Thyroid gland (tissue), 4 donors: ENCODE data around the gene RPN2.

Experiments used
- POLR2A ChIP-seq, 2 donors: fragments of 450-650 bp; IDR thresholded peaks; one replicate each; pipeline ENCODE4 v1.6.1; 2017; ENCODE audit warnings: antibody characterized with exemption in 2 of 2, mild to moderate bottlenecking in 2 of 2, moderate library complexity in 1 of 2
- TF ChIP-seq, protein P1 (sequence below), 6 experiments: fragments of 200-600 bp in 3 of 6; fragments of 450-650 bp in 3 of 6; sonication (generic) in 3 of 6; IDR thresholded peaks; one replicate each; pipeline ENCODE4 v1.5.1; 2016 to 2019; ENCODE audit warnings: antibody characterized with exemption in 6 of 6, mild to moderate bottlenecking in 2 of 6, inconsistent platforms in 1 of 6, moderate library complexity in 1 of 6

DNA sequence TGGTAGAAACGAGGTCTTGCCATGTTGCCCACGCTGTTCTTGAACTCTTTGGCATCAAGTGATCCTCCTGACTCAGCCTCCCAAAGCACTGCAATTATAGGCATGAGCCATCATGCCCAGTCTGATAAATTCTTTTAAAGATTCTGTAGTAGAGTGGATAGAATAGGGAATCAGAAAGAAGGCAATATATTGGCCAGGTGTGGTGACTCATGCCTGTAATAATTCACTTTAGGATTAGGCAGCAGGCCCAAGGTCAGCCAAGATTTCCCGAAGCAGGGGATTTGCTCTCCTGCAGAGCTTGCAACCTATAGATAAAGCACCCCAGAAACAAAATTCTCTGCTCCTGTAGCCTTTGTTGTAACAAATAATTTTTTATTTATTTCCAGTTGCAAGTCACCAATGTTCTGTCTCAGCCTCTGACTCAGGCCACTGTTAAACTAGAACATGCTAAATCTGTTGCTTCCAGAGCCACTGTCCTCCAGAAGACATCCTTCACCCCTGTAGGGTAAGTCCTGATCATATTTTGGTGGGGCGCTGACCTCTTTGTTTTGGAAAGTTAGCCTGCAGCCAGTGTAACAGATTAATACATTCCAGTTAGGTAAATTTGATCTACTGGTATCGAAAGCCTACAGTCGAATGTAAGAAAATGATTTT, 30.7 kb downstream of the RPN2 start:
- TF ChIP-seq, protein P1, sequence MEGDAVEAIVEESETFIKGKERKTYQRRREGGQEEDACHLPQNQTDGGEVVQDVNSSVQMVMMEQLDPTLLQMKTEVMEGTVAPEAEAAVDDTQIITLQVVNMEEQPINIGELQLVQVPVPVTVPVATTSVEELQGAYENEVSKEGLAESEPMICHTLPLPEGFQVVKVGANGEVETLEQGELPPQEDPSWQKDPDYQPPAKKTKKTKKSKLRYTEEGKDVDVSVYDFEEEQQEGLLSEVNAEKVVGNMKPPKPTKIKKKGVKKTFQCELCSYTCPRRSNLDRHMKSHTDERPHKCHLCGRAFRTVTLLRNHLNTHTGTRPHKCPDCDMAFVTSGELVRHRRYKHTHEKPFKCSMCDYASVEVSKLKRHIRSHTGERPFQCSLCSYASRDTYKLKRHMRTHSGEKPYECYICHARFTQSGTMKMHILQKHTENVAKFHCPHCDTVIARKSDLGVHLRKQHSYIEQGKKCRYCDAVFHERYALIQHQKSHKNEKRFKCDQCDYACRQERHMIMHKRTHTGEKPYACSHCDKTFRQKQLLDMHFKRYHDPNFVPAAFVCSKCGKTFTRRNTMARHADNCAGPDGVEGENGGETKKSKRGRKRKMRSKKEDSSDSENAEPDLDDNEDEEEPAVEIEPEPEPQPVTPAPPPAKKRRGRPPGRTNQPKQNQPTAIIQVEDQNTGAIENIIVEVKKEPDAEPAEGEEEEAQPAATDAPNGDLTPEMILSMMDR (IDR thresholded peaks at IDR 0.05), result no peak
- no peak for TF ChIP-seq POLR2A (IDR thresholded peaks at IDR 0.05)
